Measurements from ENCODE around the gene BLOC1S3. TPM values are rescaled to one million over a fixed set of nuclear protein-coding genes. Genes with fewer than 3 reads are reported as not detected.

The BLOC1S3 gene
- total RNA-seq, 1 donor from 2014 or later = 21.7 TPM

DNA sequence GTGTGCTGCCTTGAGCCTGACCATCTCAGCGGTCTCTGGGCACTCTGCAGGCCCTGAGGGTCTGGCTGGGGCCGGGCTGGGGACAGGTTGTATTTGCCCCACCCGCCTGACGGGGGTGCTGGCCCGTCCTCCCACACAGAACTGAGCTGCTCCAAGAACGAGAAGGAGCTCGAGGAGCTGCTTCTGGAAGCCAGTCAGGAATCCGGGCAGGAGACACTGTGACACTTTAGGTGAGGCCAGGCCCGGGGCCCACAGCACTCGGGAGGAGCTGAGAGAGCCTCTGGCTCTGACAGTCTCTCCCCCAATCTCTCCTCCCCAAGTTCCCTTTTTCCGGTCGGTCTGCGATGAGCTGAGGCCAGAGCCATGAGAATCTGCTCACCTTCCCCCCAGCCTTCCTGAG, 32.3 kb upstream of the BLOC1S3 start:
- DNase-seq (ENCODE audit: low spot score) = no peak

DNA sequence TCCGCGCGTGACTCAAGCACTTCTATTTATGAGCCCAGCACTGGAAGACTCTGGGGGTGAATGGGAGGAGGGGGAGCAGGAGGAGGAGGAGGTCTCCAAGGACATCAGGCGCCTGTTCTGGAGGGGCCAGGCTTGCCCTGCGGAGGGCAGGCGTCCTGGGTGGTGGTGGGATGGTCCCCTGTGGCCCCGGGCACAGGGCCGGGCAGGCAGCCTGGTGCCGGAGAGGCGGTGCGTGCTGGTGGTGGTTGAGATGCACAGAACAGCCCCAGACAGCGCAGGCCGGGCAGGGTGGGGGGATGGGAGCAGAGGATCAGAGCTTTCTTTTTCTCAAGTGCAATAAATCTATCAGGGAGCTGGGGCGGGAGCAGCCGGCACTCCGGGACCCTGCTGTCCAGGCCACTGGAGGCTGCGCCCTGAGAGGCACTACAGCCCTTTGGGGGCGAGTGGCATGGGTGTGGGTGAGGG, 31.8 kb upstream of the BLOC1S3 start:
- DNase-seq (ENCODE audit: low spot score) = no peak

DNA sequence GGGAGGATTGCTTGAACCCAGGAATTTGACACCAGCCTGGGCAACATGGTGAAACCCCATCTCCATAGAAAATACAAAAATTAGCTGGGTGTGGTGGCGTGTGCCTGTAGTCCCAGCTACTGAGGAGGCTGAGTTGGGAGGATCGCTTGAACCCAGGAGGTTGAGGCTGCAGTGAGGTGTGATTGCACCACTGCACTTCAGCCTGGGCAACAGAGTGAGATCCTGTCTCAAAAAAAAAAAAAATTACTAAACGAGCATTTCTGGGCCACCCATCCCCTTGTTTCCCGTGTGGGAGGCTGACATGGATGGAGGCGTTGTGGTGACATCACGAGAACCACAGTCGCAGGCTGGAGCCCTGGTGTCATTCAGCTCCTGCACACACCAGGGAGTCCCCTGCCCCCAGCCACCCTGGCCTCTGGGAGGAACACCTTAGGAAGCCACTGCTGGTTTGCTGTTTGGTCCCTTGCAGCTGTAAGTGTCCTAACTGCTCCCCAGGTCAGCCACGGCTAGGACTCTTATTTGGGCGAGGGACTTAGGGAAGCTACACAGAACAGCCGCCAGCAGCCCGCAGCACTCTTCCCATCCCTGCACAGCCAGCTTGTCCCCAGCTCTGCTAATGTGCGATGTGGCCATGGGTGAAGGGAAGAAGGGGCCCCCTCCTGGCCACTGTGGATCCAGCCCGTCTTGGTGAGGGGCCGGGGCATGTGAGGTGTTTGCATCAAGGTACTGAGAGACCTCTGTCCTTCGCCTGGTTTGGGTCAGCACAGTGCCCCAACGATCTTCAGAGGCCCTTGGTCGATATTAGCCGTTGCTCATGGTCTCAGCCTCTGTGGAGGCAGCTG, 30.5 kb upstream of the BLOC1S3 start:
- no peak for DNase-seq (ENCODE audit: low spot score)

DNA sequence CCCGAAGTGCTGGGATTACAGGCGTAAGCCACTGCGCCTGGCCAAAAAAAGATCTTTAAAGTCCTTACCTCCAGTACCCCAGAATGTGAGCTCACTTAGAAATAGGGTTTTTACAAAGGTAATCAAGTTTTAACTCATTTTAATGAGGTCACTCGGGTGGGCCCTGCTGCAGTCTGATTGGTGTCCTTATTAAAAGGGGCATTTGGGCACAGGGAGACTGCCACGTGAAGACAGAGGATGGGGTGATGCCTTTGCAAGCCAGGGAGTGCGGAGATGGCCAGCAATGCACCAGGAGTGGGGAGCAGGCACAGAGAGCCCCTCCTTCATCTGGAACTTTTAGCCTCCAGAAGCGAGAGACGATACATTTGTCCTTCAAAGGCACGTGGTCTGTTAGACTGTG, 29.5 kb upstream of the BLOC1S3 start:
- DNase-seq (ENCODE audit: low spot score) = no peak

DNA sequence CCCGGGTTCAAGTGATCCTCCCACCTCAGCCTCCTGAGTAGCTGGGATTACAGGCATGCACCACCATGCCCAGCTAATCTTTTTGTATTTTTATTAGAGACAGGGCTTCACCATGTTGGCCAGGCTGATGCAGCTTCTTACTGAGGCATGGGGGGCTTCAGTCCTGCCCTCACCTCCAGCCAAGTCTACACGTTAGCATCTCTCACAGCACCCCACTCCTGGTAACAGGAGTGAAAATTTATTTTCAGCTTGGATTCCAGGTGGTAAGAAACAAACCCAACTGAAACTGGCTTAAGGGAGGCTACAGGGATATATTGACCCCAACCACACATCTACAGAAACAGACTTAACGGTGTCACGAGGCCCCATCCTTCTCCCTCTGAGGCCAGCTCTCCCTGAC, 28.4 kb upstream of the BLOC1S3 start:
- no peak for DNase-seq (ENCODE audit: low spot score)

DNA sequence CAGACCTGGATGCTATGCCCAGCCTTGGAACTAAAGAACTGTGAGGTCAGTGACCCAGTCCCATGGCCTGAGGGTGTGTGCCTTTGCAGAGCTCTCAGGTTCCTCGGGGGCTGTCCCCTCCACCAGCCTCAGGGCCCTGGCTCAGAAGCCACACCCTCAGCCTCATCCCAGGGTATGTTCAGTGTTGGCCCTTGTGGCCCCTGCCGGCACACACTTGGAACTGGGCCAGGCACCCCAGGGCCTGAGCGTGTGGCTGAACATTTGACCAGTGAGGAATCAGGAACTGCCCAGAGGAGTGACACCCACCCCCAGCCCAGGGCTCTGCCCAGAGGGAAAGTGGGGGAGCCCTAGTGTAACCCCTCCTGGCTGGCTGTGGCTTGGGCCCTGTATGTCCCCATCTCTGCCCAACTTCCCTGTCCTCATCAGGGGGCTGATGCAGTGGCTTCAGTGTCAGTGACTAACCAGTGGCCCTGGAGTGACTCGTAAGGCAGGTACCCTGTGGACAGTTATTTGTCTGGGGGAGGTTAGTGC, 27.8 kb upstream of the BLOC1S3 start:
- no peak for DNase-seq (ENCODE audit: low spot score)

DNA sequence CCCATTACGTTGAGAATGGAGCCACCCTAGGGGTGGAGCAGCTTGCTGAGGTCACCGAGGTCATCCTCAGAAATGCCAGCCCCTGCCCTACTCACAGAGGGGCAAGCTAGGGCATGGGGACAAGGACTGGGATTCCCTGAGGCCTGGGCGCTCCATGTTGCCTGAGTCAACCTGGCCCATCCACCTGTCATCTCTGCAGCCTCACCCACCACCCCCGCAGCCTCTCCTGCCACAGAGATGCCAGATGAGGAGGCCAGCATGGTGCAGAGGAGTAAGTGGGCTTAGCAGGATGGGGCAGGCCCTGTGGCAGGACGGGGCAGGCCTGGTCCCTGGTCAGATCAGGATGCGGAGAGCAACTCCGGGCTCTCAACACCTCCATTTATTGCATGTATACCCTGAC, 27.3 kb upstream of the BLOC1S3 start:
- DNase-seq (ENCODE audit: low spot score) = no peak

DNA sequence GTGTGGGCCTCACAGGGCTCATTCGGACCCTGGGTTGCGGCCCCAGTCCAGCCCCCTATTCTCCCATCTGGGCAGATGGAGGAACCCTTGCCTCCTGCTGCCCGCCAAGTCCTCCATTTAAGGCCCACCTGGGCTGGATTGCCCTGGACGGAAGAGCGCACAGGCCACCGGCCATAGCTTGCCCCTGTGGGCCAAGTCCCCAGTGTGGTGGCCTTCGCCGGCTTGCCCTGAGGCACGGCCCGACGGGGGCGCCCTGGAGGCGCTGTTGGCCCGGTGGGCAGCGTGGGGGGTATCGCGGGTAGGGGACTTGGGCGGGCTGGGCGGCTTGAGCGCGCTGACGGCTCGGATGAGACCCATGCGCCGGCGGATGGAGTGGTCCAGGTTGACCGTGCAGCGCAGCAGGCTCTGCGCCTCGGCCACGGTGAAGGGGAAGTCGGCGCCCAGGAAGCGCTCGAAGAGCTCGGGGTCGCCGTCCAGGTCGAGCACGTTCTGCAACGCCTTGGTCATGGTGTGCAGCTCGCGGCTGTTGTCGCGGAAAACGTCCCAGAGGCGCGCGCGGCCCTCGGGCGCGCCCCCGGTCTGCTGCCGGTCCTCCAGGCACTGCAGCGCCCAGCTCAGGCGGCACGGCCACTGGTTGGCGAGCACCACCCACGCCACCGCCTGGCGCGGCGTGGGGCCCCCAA, 26.6 kb upstream of the BLOC1S3 start:
- no peak for DNase-seq (ENCODE audit: low spot score)

DNA sequence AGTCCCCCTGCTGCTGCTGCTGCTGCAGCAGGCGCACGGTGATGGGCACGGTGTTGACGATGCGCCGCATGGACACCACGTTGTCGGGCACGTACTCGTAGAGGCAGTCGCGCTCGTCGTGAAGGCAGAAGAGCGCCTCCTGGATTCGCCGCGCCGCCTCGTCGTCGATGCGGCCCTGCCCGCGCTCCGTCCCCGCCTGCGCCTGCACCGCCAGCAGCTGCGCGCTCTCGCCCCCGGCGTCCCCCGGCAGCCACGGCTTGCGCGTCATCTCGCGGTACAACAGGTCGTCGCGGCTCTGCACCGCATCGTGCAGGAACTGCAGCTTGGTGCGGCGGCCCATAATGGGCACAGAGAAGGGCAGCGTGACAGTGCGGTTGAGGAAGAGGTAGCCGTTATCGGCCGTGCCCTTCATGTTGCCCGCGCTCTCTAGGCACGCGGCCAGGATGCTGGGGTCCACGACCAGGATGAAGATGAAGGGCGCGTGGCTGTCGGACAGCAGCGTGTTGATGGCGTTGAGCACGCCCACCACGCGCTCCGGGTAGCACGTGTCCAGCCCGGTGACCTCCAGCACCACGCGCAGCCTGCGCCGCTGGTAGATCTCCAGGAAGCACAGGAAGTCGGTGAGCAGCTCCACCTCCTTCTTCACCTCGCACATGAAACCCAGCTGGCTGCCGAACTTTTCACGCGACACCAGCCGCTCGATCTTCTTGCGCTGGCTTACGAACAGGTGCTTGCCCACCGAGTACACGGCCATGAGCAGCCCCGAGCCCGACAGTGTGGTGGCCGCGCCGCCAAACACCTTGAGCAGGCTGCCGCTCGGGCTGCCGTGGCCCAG, 25.9 kb upstream of the BLOC1S3 start:
- peak; percentile 60 for DNase-seq (ENCODE audit: low spot score)

DNA sequence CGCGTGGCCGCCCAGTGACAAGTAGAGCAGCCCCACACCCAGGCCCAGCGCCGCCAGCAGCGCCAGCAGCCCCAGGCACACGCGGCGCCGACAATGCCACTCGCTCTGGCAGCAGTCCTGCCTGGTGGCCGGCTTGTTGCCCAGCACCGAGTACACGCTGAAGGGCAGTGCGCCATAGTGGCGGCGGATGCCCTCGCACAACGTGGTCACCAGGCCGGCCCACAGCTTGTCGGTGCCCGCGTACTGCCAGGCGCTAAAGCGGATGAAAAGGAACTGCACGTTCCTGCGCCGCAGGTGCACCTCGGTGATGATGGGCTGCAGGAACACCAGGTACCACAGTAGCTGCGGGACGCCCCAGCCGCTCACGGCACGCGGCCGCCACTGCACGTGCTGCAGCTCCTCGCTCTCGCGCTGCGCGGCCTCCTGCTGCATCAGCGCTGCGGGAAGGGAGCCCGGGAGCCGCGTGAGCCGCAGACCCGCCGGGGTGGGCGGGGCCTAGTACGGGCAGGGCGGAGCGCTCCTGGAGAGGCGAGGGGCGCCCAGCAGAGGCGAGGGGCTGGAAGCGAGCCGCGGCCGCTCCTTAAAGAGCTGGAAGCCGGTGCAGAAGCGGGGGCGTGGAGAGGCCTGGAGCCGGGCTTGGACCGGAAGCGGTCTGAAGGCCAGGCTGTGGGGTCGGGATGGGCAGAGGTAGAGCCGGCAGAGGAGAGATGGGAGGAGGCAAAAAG, 25.1 kb upstream of the BLOC1S3 start:
- DNase-seq (ENCODE audit: low spot score) = peak; percentile 21

DNA sequence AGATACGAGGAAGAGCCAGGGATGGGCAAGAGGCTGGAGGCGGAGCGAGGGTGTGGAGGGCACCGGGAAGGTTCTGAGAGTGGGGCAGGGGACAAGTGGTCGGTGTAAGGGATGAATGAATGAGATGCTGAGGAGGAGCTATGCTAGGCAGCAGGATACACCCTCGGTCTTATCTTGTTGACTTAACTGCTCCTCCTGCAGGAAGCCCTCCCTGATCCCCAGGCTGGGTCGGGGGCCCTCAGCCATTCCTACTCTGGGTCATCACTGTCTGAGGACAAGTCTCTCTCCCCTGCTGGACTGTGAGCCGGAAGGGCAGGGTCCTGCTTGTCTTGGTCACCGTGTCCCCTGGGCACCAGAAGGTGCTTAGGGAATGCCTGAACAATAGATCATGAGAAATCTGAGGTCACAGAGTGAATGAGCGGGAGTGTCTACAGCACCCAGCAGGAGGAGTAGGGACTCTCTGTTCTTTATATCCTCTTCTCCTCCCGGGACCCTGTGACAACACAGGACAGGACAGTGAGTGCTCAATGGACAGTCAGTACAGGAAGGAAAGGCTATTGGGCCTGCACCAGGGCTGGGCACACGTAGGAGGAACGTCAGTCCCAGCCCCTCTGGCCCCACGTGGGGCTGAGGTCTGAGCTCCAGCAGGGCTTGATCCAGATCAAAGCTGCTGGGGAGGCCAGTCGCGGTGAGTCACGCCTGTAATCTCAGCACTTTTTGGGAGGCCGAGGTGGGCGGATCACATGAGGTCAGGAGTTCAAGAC, 24.3 kb upstream of the BLOC1S3 start:
- peak; percentile 58 for DNase-seq (ENCODE audit: low spot score)

DNA sequence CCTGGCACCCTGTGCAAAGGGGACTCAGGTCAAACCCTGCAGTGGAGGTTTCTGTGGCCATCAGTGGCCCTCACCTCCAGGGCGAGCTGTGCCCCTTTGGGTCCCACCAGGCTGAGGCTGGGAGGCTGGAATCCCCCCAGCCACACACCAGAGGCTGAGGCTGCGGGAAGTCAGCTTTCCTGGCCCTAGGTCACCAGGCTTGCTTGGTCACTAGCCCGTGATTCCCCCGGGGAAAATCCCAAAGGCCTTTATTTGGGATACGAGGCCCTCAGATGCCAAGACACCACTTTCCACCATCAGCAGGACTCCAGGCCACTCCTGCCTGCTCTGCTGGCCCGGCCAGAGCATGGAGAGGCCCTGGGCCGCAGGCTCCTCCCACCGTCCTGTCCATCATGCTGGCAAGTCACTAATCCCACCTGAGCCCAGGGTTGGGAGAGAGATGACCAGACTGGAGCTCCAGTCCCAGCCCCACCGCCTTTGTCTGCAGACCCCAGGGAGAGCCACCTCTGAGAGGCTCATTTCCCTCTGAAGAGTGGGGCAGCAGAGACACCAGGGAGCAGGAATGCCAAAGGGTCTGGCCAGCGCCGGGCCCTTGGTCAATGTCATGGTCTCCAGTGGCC, 22.5 kb upstream of the BLOC1S3 start:
- no peak for DNase-seq (ENCODE audit: low spot score)

DNA sequence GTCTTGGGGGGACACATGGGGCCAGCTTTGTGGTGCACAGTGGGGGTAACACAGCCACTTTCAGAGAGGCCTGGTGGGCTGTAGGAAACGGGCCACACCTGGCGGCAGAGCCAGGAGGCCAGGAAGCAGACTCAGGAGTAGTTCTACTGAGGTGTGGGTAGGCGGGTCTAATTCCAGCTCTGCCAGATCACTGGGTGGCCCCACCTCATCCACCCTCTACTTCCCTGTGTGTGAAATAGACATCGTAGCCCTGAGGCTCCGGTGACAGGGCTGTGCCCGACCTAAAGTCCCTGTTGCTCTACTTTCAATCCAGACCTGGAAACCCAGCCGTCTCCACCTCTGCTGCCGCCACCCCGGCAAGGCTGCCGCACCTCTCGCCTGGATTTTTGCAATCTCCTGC, 21.8 kb upstream of the BLOC1S3 start:
- no peak for DNase-seq (ENCODE audit: low spot score)

DNA sequence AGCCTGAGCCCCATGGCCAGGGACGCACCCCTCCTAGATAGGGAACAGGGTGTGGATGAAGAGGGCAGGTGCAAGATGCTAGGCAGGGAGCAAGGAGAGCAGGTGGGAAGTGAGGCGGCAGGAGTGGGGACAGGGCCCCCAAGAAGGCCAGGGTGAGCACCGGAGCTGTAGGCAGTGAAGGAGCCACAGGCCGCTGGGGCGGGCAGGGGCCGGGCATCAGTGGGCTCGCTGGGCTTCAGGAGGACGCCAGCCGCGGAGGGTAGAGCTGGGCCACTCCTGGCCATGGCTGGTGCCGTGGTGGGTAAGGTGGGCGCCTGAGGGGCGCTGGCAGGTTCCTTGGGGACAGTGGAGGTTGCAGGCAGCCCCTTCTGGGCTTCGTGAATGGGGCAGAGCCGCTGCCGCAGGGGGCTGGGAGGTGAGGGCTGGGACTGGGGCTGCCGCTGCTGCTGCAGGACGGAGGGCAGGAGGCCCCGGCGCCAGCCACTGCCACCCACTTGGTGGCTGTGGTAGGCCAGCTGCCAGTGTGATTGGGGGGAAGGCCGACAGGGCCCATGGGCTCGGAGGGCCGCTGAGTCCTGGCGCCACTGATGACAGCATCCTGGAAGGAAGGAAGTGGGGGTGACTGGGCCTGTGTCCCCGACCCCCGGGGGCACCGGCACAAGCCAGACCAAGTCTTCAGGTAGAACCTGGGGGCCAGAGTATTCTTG, 19.9 kb upstream of the BLOC1S3 start:
- DNase-seq (ENCODE audit: low spot score) = no peak

DNA sequence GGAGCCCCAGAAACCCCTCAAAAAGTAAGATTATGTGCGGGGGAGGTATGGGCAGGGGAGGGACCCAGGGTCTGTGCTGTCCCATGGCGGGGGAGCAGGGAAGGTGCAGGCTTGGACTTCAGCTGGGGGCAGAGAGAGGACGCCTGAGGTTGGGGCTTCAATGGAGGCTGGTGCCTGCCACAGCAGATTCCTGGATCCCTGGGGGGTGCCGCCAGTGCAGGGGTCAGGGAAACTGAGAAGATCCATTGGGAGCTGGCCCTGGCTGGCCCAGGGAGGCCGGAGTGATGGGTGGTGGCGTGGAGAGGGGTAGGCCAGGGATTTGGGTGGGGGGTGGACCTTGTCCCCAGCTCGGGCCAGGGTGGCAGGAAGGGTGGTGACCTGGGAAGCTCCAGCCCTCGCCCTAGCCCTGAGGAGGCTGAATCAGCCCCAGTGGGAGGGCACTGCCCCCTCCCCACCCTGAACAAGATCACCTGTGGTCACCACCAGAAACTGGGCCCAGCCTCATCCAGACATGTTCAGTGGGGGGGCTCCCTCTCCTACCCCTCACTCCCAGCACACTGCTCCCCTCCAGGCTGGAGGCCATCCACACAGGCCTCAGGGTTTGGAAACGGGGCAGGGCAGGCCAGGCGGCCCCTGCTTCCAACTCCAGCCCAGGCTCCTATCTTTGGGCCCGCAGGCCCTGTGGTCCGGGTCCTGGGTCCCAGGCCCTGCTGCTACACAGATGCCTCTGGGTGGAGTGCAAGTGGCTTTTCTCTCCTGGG, 19.2 kb upstream of the BLOC1S3 start:
- no peak for DNase-seq (ENCODE audit: low spot score)

DNA sequence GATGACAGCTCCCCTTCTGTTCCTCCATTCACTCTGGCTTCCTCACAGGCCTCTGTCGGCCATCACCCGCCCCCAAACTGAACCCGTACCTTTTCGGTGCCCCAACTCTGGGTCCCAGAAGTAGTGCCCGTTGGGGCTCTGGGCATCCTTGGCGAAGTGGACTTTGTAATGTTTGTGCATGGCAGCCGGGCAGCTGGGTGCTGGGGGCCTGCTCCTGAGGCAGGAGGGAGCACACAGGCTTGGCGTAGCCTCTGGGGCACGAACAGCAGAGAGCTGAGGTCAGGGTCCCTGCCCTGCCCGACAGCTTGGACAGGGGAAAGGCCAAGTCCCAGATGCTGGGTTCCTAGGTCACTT, 18.6 kb upstream of the BLOC1S3 start:
- DNase-seq (ENCODE audit: low spot score) = no peak

DNA sequence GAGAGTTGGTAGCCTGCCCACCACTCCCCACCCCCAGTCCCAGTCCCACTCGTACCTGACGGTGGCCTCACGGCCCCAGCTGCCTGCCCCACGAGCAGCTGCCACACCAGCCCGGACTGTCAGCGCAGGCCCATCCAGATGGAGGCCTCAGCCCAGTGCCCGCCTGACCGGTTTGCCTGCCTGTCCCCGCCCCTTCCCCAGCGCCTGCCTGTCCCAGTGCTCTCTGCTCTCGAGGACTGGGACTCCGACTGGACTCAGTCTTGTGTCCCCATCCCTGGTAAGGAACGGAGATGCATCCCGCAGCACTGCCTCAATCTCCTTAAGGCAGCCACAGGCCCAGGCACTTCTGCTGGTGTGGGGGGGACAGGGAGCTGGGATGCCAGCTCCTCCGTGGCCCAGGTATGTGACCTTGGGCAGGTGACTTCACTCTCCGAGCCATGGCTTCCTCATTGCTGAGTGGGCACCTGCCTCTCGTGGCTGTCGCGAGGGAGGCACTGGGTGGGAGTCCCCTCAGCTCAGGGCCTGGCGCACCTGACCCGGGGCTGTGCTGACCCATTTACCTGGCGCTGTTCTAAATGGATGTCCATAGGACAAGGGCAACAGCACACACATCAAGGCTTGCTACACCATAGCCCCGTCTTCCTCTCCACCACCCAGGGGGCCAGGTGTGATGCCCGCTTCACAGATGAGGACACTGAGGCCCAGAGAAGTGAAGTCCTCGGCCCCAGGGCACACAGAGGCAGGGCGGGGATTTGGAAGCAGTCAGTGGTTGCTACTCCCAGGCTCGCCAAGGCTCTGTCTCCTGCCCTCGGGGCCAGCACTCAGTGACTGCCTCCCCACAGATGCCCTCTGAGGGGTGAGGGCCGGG, 17.5 kb upstream of the BLOC1S3 start, which contains the start of gene NKPD1:
Gene NKPD1 (minus strand): TSS at position 113 of the 868 bp plus-strand sequence. CDS start 832 bp downstream, outside the sequence.
- peak; percentile 53 for DNase-seq (ENCODE audit: low spot score)

All from mucosa of gallbladder (tissue), 1 donor.